Karpas-422 (cell line): ENCODE results near the gene PGP. TPM values are rescaled to one million over a fixed set of nuclear protein-coding genes. Genes with fewer than 3 reads are reported as not detected.

ENCODE experiments used
- DNase-seq: peaks from one replicate; pipeline ENCODE4 v3.0.0-alpha.2; 2015
- H2AFZ ChIP-seq: fragments of 200-600 bp; sonication (generic); 2 replicates; pipeline ENCODE4 v1.6.1; 2014; ENCODE audit warnings: antibody characterized with exemption, low read length, mixed read lengths
- H3K27ac ChIP-seq: fragments of 200-600 bp; sonication (generic); 2 replicates; pipeline ENCODE4 v1.5.1; 2014; ENCODE audit warnings: mild to moderate bottlenecking, low read length, moderate library complexity
- H3K27me3 ChIP-seq: fragments of 200-600 bp; sonication (generic); 2 replicates; pipeline ENCODE4 v1.6.1; 2014; ENCODE audit warnings: low read length, mixed read lengths
- H3K36me3 ChIP-seq: fragments of 200-600 bp; sonication (generic); 2 replicates; pipeline ENCODE4 v1.6.1; 2014; ENCODE audit warnings: low read length, mixed read lengths; ENCODE audit not compliant: insufficient read depth
- H3K4me1 ChIP-seq: fragments of 200-600 bp; sonication (generic); 2 replicates; pipeline ENCODE4 v1.6.1; 2014; ENCODE audit warnings: mild to moderate bottlenecking, low read length, mixed read lengths
- H3K4me2 ChIP-seq: fragments of 200-600 bp; sonication (generic); 2 replicates; pipeline ENCODE4 v1.6.1; 2014; ENCODE audit warnings: low read length, low read depth, mild to moderate bottlenecking; ENCODE audit not compliant: poor library complexity, severe bottlenecking
- H3K4me3 ChIP-seq: fragments of 200-600 bp; sonication (generic); 2 replicates; pipeline ENCODE4 v1.5.1; 2014; ENCODE audit warnings: mild to moderate bottlenecking, antibody characterized with exemption, low read length, mixed read lengths
- H3K79me2 ChIP-seq: fragments of 200-600 bp; sonication (generic); 2 replicates; pipeline ENCODE4 v1.6.1; 2014; ENCODE audit warnings: mild to moderate bottlenecking, low read length, mixed read lengths
- H3K9ac ChIP-seq: fragments of 200-600 bp; sonication (generic); 2 replicates; pipeline ENCODE4 v1.6.0; 2014; ENCODE audit warnings: low read length
- H3K9me2 ChIP-seq: fragments of 200-600 bp; sonication (generic), shearing (Covaris generic); replicated peaks from 2 replicates; pipeline ENCODE4 v1.6.0; 2014; ENCODE audit warnings: mild to moderate bottlenecking, low read length, moderate library complexity; ENCODE audit not compliant: insufficient read depth
- H3K9me3 ChIP-seq: fragments of 300-700, 200-600 bp; sonication (generic); 2 replicates; pipeline ENCODE4 v1.6.1; 2014; ENCODE audit warnings: low read length, mixed read lengths
- H4K20me1 ChIP-seq: fragments of 200-600 bp; sonication (generic); 2 replicates; pipeline ENCODE4 v1.6.1; 2014; ENCODE audit warnings: mild to moderate bottlenecking, antibody characterized with exemption, low read length, low read depth; ENCODE audit not compliant: insufficient read depth
- total RNA-seq: library from RNA; depleted of rRNA; stranded (reverse); fragments of >200 nt; shearing (Covaris generic); gene quantifications from 2 replicates; pipeline ENCODE4 v1.2.3, GENCODE V29; 2014; ENCODE audit warnings: low replicate concordance

Gene PGP
- total RNA-seq, 1 experiment from 2014 or later, result 26.5 TPM

DNA sequence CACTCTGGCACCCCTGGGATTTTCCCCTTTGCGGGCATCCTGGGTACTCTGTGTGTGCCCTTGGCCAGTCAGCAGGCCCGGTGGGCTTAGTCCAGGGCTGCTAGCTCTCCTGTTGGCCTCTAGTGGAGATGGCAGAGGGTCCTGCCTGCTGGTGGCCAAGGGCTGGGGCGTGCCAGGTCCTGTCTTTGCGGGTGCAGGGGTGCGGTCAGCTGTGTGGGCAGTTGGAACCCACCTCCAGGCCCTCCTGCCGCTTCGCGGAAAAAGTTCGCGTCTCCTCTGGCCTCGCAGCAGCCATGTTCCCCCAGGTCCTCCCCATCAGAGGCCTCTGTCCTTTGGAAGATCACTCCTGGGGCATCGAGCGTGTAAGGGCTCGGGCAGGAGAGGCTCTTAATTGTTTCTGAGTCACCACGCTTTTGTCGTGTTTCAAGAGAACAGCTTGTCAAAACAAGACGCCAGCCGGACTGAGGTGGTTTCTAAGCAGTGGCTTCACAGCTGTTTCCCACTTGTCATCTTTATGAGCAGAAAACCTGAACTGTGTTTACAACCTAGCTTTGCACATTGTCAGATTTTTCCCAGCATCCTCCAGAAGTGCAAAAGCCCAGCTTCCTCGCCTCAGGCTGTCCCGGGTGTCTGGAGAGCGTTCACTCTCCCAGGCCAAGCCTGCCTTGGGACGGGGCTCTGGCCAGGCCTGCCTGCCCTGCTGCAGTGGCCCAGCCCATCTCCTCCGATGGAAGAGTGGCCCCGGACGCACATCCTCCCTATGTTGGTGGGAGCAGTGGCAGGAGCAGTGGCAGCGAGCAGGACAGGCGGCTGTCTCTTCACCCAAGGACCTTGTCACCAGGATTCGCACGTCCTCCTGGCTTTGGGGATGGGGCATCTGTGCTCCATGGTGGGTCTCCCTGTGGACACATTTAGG, 16.6 kb upstream of the PGP start:
- Histone ChIP-seq H3K9me2 (no peaks in the 10 kb centered on the region), H2AFZ (no peak overlapping the region), H3K27me3 (no peaks in the 10 kb centered on the region), H3K9me3 (no peaks in the 10 kb centered on the region), H3K27ac (no peak overlapping the region), H3K79me2 (peaks cover 18% of the 10 kb centered on the region), H4K20me1 (0 out of 2 replicates have a peak, but pooled peaks cover 17% of the 10 kb centered on the region), H3K36me3 (no peaks in the 10 kb centered on the region; the same call in 1 of the 2 replicates), H3K4me1 (no peaks in the 10 kb centered on the region), H3K4me3 (no peak overlapping the region), H3K4me2 (no peak overlapping the region), H3K9ac (no peak overlapping the region)
- DNase-seq, result no peak

DNA sequence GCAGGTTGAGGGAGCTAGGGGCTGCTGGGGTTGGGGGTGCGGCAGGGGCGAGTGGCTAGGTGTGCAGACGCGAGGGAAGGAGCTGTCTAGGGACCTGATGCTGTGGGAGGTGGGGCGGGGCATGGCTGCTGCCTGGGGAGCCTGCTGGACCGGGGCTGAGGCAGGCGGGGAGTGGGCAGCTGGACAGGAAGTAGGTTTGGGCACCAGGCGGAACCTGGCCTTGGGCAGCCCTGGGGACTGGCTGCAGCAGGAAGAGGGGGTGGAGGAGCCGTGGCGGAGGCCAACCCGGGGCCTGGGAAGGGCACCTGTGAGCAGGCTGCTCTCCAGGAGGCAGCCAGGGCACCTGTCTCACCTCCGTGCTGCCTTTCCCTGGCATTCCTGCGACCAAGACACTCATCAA, 15.7 kb upstream of the PGP start:
- H3K9ac ChIP-seq, result no peak overlapping the region
- no peaks in the 10 kb centered on the region for H3K27me3 ChIP-seq
- H3K9me2 ChIP-seq, result no peaks in the 10 kb centered on the region
- no peak overlapping the region for H2AFZ ChIP-seq
- H3K4me1 ChIP-seq, result no peaks in the 10 kb centered on the region; the same call in 1 of the 2 replicates
- peaks cover 27% of the 10 kb centered on the region for H3K79me2 ChIP-seq
- H3K9me3 ChIP-seq, result no peaks in the 10 kb centered on the region
- no peak overlapping the region for H3K4me2 ChIP-seq
- H4K20me1 ChIP-seq, result 0 out of 2 replicates have a peak, but pooled peaks cover 19% of the 10 kb centered on the region
- H3K36me3 ChIP-seq, result no peaks in the 10 kb centered on the region; the same call in 1 of the 2 replicates
- no peak overlapping the region for H3K27ac ChIP-seq
- no peak for DNase-seq
- no peak overlapping the region for H3K4me3 ChIP-seq

DNA sequence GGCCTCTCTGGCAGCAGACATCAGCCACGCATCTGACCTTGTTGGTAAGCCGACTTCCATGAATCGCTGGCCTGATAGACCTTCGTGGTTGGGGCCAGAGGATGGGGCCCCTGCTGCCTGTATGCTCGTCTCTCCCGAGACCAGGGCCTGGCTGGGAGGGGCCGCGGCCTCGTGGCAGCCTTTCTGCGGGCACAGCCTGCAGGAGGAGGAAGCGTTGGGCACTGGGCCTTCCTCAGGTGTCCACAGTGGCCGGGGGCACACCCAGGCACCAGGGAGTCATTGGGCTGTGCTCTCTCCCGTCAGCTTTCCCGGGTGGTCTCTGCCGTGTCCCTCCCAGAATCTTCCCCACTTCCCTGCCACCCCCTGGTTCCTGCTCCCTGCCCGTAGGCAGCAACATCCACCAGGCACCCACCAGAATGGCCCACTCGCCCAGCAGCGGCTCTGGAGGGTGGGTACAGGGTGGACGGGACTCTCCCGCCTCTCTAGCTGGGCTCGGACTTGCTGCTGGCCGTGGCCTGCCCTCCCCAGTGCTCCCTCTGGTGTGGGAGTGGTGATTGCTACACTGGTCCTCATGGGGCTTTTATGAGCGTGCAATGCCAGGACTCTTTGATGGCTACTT, 15.1 kb upstream of the PGP start:
- H3K9ac ChIP-seq, result no peak overlapping the region
- H3K27me3 ChIP-seq, result no peaks in the 10 kb centered on the region
- no peak overlapping the region for H3K4me3 ChIP-seq
- no peak for DNase-seq
- no peaks in the 10 kb centered on the region for H3K9me2 ChIP-seq
- 0 out of 2 replicates have a peak, but pooled peaks cover 19% of the 10 kb centered on the region for H4K20me1 ChIP-seq
- no peak overlapping the region for H2AFZ ChIP-seq
- H3K4me2 ChIP-seq, result no peak overlapping the region
- H3K9me3 ChIP-seq, result no peaks in the 10 kb centered on the region
- no peaks in the 10 kb centered on the region; the same call in 1 of the 2 replicates for H3K36me3 ChIP-seq
- peaks cover 34% of the 10 kb centered on the region for H3K79me2 ChIP-seq
- no peak overlapping the region for H3K27ac ChIP-seq
- peaks cover 6% of the 10 kb centered on the region for H3K4me1 ChIP-seq

DNA sequence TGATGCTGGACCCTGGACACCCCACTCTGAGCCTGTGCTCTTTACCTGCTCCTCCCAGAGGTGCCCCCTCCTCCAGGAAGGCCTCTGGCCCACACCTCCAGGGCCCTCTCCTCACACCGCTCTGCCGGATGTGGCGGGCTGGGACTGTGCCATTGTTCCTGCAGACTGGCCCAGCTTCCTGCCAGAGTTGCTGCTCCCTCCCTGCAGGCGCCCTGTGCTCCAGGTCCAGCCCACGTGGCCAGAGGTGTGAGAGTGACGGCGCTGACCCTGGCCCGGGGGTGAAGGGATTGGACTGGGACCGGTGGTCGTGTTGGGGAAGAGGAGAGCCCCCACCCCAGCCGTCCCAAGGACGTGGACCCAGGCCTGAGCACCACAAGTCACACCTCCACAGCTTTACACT, 14.5 kb upstream of the PGP start:
- Histone ChIP-seq H3K9ac (no peak overlapping the region), H4K20me1 (peaks cover 22% of the 10 kb centered on the region; the same call in 1 of the 2 replicates), H2AFZ (no peak overlapping the region), H3K9me2 (no peaks in the 10 kb centered on the region), H3K4me1 (peaks cover 6% of the 10 kb centered on the region), H3K36me3 (no peaks in the 10 kb centered on the region; the same call in 1 of the 2 replicates), H3K4me2 (no peak overlapping the region), H3K27me3 (no peaks in the 10 kb centered on the region), H3K9me3 (no peaks in the 10 kb centered on the region), H3K79me2 (peaks cover 40% of the 10 kb centered on the region), H3K4me3 (no peak overlapping the region), H3K27ac (no peak overlapping the region)
- DNase-seq, result no peak

DNA sequence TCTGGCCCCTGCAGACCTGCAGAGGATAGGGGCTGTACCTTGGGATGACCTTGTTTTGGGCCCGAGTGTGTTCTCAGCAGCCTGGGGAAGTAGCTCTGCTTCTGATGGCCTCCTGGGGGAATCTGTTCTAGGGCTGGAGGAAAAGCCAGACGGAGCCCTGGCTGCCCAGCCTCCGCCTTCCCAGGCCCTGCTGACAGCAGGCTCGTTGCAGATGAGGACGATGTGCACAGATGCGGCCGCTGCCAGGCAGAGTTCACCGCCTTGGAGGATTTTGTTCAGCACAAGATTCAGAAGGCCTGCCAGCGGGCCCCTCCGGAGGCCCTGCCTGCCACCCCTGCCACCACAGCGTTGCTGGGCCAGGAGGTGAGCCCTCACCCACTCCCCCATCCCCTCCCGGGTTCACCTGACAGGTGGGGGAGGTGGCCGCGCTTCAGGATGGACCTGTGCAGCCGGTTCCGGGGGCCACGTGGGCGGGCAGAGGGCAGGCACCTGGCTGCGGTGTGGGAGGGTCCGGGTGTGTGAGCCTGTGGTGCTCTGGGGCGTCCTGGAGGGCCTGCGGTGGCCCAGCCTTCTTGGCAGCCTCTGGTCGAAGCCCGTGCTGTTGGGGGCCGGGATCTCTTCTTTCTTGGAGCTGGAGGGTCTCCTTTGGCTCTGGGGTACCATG, 13.7 kb upstream of the PGP start:
- H3K9ac ChIP-seq, result no peak overlapping the region

DNA sequence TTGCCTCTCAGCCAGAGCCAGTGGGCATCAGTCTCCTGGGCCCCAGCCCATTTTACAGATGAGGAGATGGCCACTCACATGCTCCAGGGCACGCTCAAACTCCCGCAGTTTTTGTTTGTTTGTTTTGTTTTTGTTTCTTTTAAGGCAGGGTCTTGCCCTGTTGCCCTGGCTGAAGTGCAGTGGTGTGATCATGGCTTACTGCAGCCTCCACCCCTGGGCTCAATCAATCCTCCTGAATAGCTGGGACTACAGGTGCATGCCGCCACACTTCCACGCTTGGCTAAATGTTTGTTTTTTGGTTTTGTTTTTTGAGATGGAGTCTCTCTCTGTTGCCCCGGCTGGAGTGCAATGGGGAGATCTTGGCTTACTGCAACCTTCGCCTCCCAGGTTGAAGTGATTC, 12.3 kb upstream of the PGP start:
- Histone ChIP-seq H3K4me1 (peaks cover 9% of the 10 kb centered on the region), H3K4me2 (no peak overlapping the region), H3K9ac (no peak overlapping the region), H4K20me1 (peaks cover 21% of the 10 kb centered on the region; the same call in 1 of the 2 replicates), H3K27ac (no peak overlapping the region), H3K4me3 (no peak overlapping the region), H3K9me2 (no peaks in the 10 kb centered on the region), H3K27me3 (no peaks in the 10 kb centered on the region), H3K79me2 (peaks cover 46% of the 10 kb centered on the region), H3K9me3 (no peaks in the 10 kb centered on the region), H2AFZ (no peak overlapping the region), H3K36me3 (no peaks in the 10 kb centered on the region)
- no peak for DNase-seq

More for the DNA sequence above, 13.7 kb upstream of the PGP start:
- H3K4me3 ChIP-seq, result no peak overlapping the region
- no peak overlapping the region for H3K4me2 ChIP-seq
- no peak overlapping the region for H2AFZ ChIP-seq
- H3K27ac ChIP-seq, result no peak overlapping the region
- no peaks in the 10 kb centered on the region for H3K27me3 ChIP-seq
- peaks cover 24% of the 10 kb centered on the region; the same call in 1 of the 2 replicates for H4K20me1 ChIP-seq
- H3K4me1 ChIP-seq, result peaks cover 6% of the 10 kb centered on the region
- H3K36me3 ChIP-seq, result no peaks in the 10 kb centered on the region
- no peaks in the 10 kb centered on the region for H3K9me3 ChIP-seq
- DNase-seq, result no peak
- no peaks in the 10 kb centered on the region for H3K9me2 ChIP-seq
- peaks cover 46% of the 10 kb centered on the region for H3K79me2 ChIP-seq

DNA sequence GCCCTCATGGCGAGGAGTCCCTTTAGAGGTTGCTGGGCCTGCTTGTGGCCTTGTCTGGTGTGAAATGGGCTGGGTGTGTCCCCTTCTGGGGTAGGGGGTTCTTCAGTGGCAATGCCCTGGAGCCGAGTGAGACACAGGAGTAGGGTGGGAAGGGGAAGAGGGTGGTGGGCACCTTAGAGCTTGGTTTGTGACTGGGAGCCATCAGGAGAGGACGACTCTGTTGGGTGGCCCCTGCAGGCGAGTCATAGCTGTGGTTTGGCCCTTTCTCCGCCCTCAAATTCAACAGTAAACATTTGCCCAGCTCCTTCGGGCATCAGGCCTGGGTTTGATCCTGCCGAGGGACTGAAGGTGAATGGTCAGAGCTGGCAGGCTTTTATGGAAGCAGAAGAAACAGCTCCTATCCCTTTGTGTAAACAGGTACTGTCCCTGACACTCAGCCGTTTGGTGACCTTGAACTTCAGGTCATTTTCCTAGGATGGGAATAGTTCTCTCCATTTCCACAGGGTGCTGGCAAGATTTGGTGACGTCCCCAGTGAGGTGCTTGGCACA, 11.7 kb upstream of the PGP start:
- H3K9me2 ChIP-seq, result no peaks in the 10 kb centered on the region
- no peaks in the 10 kb centered on the region for H3K36me3 ChIP-seq
- H3K9me3 ChIP-seq, result no peaks in the 10 kb centered on the region
- peaks cover 21% of the 10 kb centered on the region; the same call in 1 of the 2 replicates for H4K20me1 ChIP-seq
- no peaks in the 10 kb centered on the region for H3K27me3 ChIP-seq
- no peak overlapping the region for H3K4me2 ChIP-seq
- no peak overlapping the region for H3K4me3 ChIP-seq
- peaks cover 46% of the 10 kb centered on the region for H3K79me2 ChIP-seq
- H2AFZ ChIP-seq, result no peak overlapping the region
- no peak for DNase-seq
- H3K4me1 ChIP-seq, result peaks cover 9% of the 10 kb centered on the region
- H3K27ac ChIP-seq, result no peak overlapping the region
- no peak overlapping the region for H3K9ac ChIP-seq
